CD8-positive, alpha-beta memory T cell (primary cell): ENCODE results near the gene NBPF9. TPM values are rescaled to one million over a fixed set of nuclear protein-coding genes. Genes with fewer than 3 reads are reported as not detected.
A peak's percentile ranks its signal among the peaks of the same experiment; 100 is the strongest.
"Not testable (repeated sequence)": the region's sequence is repeated elsewhere in the genome, so short reads cannot be mapped to it uniquely, and the experiment has no call there.

Experiments used
- CTCF ChIA-PET: fragments of 350-600 bp; sonication (Branson Sonifier 250); formaldehyde crosslinking; loops from one replicate; lab custom pipeline; 2021; ENCODE audit warnings: antibody characterized with exemption; lab: Charles Lee
- POLR2A ChIA-PET: fragments of 350-600 bp; sonication (Branson Sonifier 250); formaldehyde crosslinking; loops from one replicate; lab custom pipeline; 2021; ENCODE audit warnings: antibody characterized with exemption; lab: Charles Lee
- DNase-seq, 5 donors: peaks; one replicate each; pipeline versions ENCODE4 v3.0.0 to v3.0.0-alpha.2; 2020 to 2022; ENCODE audit warnings: mixed read lengths in 1 of 5
- H3K27ac ChIP-seq: one replicate; pipeline ENCODE4 v1.7.0; 2013; ENCODE audit warnings: low read depth, mild to moderate bottlenecking, low read length, moderate library complexity
- H3K27me3 ChIP-seq: 2 replicates; pipeline ENCODE4 v1.7.0; 2013; ENCODE audit warnings: low read length, mild to moderate bottlenecking; ENCODE audit not compliant: insufficient read depth, poor library complexity, severe bottlenecking
- H3K36me3 ChIP-seq: 2 replicates; pipeline ENCODE4 v1.7.0; 2013; ENCODE audit warnings: mild to moderate bottlenecking, low read length, moderate library complexity; ENCODE audit not compliant: insufficient read depth
- H3K4me1 ChIP-seq: 2 replicates; pipeline ENCODE4 v1.7.0; 2013; ENCODE audit warnings: mild to moderate bottlenecking, low read length, moderate library complexity; ENCODE audit not compliant: insufficient read depth
- H3K4me3 ChIP-seq: 2 replicates; pipeline ENCODE4 v1.7.0; 2013; ENCODE audit warnings: mild to moderate bottlenecking, low read length
- H3K9me3 ChIP-seq: 2 replicates; pipeline ENCODE4 v1.7.0; 2013; ENCODE audit warnings: mild to moderate bottlenecking, low read length
- H3K27ac Mint-ChIP-seq, 8 donors: one replicate each; pipeline ENCODE4 v1.8.0; 2020 to 2021; ENCODE audit warnings: mixed read lengths in 8 of 8, mild to moderate bottlenecking in 6 of 8, inconsistent platforms in 3 of 8, moderate library complexity in 3 of 8
- H3K27me3 Mint-ChIP-seq, 2 donors: one replicate each; pipeline ENCODE4 v1.8.0; 2020 to 2021; ENCODE audit warnings: mixed read lengths in 2 of 2, mild to moderate bottlenecking in 1 of 2, moderate library complexity in 1 of 2
- H3K36me3 Mint-ChIP-seq, 3 donors: one replicate each; pipeline ENCODE4 v1.8.0; 2020 to 2021; ENCODE audit warnings: mixed read lengths in 3 of 3, inconsistent platforms in 1 of 3, mild to moderate bottlenecking in 1 of 3
- H3K4me1 Mint-ChIP-seq, 3 donors: one replicate each; pipeline ENCODE4 v1.8.0; 2020 to 2021; ENCODE audit warnings: mixed read lengths in 3 of 3, inconsistent platforms in 1 of 3, mild to moderate bottlenecking in 1 of 3
- H3K4me3 Mint-ChIP-seq, 7 donors: one replicate each; pipeline ENCODE4 v1.8.0; 2020 to 2021; ENCODE audit warnings: mixed read lengths in 7 of 7, mild to moderate bottlenecking in 6 of 7, moderate library complexity in 4 of 7, inconsistent platforms in 2 of 7
- H3K9me3 Mint-ChIP-seq, 5 donors: one replicate each; pipeline ENCODE4 v1.8.0; 2020 to 2022; ENCODE audit warnings: mixed read lengths in 5 of 5, mild to moderate bottlenecking in 3 of 5, moderate library complexity in 2 of 5, inconsistent platforms in 1 of 5
- polyA plus RNA-seq: library from polyadenylated mRNA; unstranded; fragments of 300-500 nt; fragmentation: Illumina TruSeq; gene quantifications from one replicate; pipeline ENCODE4 v1.2.3, GENCODE V29; 2021
- total RNA-seq, 2 experiments: library from RNA; stranded (reverse); gene quantifications; one replicate each; pipeline ENCODE4 v1.2.3, GENCODE V29; 2021

NBPF9 gene
- total and polyA plus RNA-seq, 3 experiments from 2014 or later, result 3.2 to 13.1 (median 12.6) TPM

DNA sequence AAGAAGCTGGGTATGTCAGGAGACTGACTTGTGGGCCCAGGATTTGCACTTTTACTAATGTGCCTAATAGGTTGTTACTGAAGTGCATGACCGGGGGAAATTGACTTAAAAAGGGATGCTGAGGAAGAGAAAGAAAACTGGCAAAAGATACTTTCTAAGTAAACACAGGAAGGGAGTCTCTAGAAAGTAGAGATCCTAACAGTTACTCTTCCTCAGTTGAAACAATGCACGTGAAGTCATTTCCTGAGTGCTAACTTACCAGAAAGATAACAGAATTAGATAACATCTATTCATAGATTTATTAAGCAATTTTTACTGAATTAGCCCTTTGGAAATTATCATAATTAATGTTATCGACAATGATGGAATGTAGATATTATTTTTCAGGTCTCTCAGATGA is 9.5 kb upstream of the NBPF9 start:
- H3K27ac ChIP-seq, H3K4me1 Mint-ChIP-seq, H3K27me3 ChIP-seq, H3K36me3 ChIP-seq, H3K36me3 Mint-ChIP-seq, H3K9me3 Mint-ChIP-seq, CTCF ChIA-PET, H3K27me3 Mint-ChIP-seq, H3K4me3 Mint-ChIP-seq, DNase-seq, POLR2A ChIA-PET, H3K9me3 ChIP-seq, H3K4me3 ChIP-seq, H3K4me1 ChIP-seq: not testable (repeated sequence)
- H3K27ac Mint-ChIP-seq, result peak overlapping the region in 2 of 8 donors; percentile 38 to 63

DNA sequence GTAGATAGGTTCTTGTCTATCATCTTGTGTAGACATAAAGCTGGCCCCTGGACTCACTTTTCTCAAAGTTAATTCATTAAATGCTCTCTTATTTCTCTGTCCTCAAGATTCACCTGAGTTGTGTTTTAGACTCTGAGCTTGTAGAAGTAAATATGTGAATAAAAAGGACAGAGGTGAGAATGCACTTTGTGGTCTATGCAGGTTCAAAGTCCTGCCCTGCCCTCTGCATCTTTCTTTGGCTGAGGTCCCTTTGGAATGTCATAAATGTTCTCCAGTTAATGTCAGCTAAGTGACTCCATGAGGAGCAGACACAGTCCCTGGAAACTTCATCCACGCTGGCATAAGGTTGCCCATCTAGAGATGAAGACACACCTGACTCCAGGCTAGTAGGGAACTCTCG is 7.0 kb upstream of the NBPF9 start:
- H3K9me3 Mint-ChIP-seq, H3K4me1 Mint-ChIP-seq, DNase-seq, H3K27me3 ChIP-seq, H3K27ac Mint-ChIP-seq, H3K4me3 Mint-ChIP-seq, H3K9me3 ChIP-seq, H3K27ac ChIP-seq, POLR2A ChIA-PET, H3K36me3 ChIP-seq, H3K27me3 Mint-ChIP-seq, H3K4me3 ChIP-seq, H3K4me1 ChIP-seq, H3K36me3 Mint-ChIP-seq, CTCF ChIA-PET: not testable (repeated sequence)

DNA sequence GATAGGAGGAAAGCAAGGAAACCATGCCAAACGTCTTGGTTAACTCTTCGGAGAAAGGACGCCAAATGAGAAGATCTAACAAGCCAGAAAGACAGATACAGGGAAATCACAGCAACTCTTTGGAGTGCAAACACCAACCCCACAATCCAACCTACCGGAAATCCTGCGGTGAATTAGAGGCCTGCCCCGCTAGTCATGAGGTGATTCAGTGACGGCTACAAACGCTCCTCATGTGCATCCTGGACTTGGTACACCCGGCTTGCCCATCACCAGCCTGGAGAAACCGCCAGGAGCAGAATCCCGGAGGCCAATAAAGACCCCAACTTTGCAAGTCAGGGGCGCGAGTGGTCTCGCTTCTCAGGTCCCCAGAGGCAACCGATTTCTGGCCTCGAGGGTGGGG is 777 bp downstream of the NBPF9 start:
- H3K36me3 ChIP-seq, H3K9me3 Mint-ChIP-seq, H3K4me1 Mint-ChIP-seq, H3K27me3 ChIP-seq, H3K27ac ChIP-seq, H3K9me3 ChIP-seq, POLR2A ChIA-PET, H3K4me3 ChIP-seq, H3K4me1 ChIP-seq, CTCF ChIA-PET, H3K36me3 Mint-ChIP-seq, H3K27me3 Mint-ChIP-seq: not testable (repeated sequence)
- Mint-ChIP-seq H3K27ac (peak overlapping the region in 1 of 8 donors; percentile 21), H3K4me3 (peak overlapping the region; percentile 51 to 77 (median 66))
- DNase-seq, result peak in 4 of 5 donors; percentile 29 to 50 (median 34)

DNA sequence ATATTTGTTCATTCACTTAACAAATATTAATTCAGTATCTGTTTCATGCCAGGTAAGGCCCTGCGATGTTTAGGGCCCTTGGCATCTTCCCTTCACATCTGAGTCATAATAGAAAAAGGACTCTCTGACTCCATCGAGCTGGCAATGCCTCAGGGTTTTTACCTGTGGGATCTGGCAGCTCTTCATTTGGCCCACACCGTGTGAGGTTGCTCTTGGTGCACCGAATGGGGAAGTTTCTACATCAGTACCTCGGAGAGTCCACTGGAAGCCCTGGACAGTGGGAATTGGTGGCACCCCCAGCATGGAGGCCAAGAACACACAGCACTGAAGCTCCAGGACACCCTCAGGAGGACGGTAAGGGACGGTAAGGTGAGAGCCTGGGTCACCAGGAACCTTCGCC is 5.1 kb downstream of the NBPF9 start:
- H3K9me3 Mint-ChIP-seq, H3K27ac ChIP-seq, H3K36me3 Mint-ChIP-seq, DNase-seq, H3K27me3 Mint-ChIP-seq, H3K4me3 Mint-ChIP-seq, H3K4me1 Mint-ChIP-seq, H3K9me3 ChIP-seq, H3K27ac Mint-ChIP-seq, H3K4me1 ChIP-seq, H3K36me3 ChIP-seq, H3K27me3 ChIP-seq, CTCF ChIA-PET, POLR2A ChIA-PET, H3K4me3 ChIP-seq: not testable (repeated sequence)

DNA sequence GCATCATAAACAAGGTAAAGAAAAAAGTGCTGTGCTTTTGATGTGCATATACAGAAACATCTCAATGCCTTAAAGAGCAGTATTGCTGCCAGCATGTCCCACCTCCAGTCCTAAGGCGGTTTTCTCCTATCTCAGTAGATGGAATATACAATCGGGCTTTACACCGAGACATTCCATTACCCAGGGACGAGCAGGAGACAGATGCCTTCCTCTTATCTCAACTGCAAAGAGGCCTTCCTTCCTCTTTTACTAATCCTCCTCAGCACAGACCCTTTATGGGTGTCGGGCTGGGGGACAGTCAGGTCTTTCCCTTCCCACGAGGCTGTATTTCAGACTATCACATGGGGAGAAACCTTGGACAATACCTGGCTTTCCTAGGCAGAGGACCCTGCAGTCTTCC is 10.2 kb downstream of the NBPF9 start:
- H3K4me3 Mint-ChIP-seq, CTCF ChIA-PET: not testable (repeated sequence)

DNA sequence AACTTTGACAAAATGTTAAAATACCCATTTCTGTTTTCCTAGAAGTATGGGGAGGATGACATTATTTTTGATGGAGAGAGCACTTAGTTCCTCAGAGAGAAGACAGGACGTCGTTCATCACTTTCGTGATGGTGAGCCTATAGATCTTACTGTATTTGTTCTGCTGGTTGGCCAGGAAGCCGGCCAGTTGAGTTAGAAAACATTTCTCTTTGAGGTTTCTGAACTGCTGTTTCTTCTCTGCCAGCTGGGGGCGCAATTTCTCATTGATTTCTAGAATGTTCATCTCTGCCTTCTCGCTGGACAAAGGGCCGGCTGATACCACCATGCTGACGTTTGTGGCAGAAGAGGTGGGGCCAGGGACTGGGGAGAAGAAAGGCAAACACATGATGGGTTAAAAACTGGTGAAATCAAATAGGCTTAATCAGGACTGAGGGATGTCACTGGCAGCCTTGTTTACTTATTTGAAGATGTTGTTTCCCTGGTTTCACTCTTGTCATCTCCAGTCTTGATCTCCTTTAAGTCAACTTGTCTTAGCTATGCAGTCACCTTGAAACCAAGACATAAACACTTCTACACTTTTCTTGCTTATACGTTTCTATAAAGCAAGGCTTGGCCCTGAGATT is 27.7 kb downstream of the NBPF9 start:
- H3K4me1 ChIP-seq, H3K27ac ChIP-seq, CTCF ChIA-PET, H3K27me3 Mint-ChIP-seq, H3K4me1 Mint-ChIP-seq, H3K27me3 ChIP-seq, H3K4me3 ChIP-seq, POLR2A ChIA-PET, DNase-seq, H3K9me3 ChIP-seq, H3K36me3 Mint-ChIP-seq, H3K9me3 Mint-ChIP-seq, H3K4me3 Mint-ChIP-seq, H3K36me3 ChIP-seq, H3K27ac Mint-ChIP-seq: not testable (repeated sequence)

More for the DNA sequence above, 10.2 kb downstream of the NBPF9 start:
- H3K36me3 ChIP-seq, H3K27me3 Mint-ChIP-seq, H3K9me3 Mint-ChIP-seq, H3K27me3 ChIP-seq, H3K27ac Mint-ChIP-seq, H3K27ac ChIP-seq, H3K36me3 Mint-ChIP-seq, H3K4me3 ChIP-seq, H3K9me3 ChIP-seq, H3K4me1 ChIP-seq, DNase-seq, POLR2A ChIA-PET, H3K4me1 Mint-ChIP-seq: not testable (repeated sequence)

DNA sequence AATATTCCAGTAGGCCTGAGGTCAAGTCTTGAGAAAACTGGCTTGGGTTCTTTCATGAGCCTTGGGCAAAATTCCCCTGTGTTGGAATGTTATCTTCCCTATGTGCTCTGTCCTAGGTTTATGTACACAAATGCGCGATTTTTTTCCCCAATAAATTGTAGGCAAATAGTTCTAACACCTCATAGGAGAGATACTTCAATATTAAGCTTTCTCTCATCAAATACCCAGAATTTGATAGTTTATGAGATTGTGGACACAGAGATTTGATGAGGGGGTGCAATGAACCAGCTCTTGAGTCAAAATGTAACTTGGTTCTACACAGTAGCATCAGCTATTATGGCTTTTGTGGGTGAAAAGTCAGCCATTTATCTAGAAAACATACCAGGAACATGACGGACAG is 38.7 kb downstream of the NBPF9 start:
- H3K4me3 Mint-ChIP-seq, POLR2A ChIA-PET, H3K9me3 ChIP-seq, CTCF ChIA-PET, H3K4me1 Mint-ChIP-seq, H3K27me3 Mint-ChIP-seq, H3K27ac Mint-ChIP-seq, H3K27ac ChIP-seq, H3K4me3 ChIP-seq, H3K36me3 Mint-ChIP-seq, H3K36me3 ChIP-seq, DNase-seq, H3K4me1 ChIP-seq, H3K27me3 ChIP-seq, H3K9me3 Mint-ChIP-seq: not testable (repeated sequence)

DNA sequence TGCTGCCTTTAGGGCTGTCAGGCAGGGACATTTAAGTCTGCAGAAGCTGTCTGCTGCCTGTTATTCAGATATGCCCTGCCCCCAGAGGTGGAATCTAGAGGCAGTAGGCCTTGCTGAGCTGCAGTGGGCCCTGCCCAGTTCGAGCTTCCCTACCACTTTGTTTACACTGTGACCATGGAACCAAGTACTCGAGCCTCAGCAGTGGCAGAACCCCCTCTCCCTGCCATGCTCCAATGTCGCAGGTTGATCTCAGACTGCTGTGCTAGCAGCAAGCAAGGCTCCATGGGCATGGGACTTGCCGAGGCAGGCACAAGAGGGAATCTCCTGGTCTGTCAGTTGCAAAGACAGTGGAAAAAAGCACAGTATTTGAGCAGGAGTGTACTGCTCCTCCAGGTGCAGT is 60.3 kb downstream of the NBPF9 start:
- H3K4me1 Mint-ChIP-seq, CTCF ChIA-PET, DNase-seq, H3K27me3 ChIP-seq, H3K36me3 ChIP-seq, H3K4me3 Mint-ChIP-seq, H3K36me3 Mint-ChIP-seq, H3K27me3 Mint-ChIP-seq, H3K9me3 ChIP-seq, H3K4me1 ChIP-seq, H3K4me3 ChIP-seq, H3K27ac ChIP-seq, H3K27ac Mint-ChIP-seq, H3K9me3 Mint-ChIP-seq, POLR2A ChIA-PET: not testable (repeated sequence)

DNA sequence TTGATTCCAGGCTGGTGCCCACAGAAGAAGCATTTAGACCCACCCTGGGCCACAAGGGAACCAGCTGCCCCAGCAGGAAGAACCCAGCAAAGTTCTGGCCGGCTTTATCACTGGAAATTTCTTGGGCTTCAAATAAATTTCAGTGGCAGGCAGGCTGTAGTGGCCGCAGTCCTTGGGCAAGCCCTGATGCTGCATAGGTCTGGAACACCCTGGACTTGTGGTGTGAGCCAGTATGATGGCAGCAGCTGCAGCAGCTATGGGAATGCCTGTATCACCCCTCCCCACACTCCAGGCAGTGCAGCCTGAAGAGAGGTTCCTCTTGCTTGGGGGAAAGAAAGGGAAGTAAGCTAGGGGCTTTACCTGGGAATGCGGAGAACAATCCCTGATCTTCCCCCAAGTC is 69.4 kb downstream of the NBPF9 start:
- H3K4me1 ChIP-seq, H3K4me3 Mint-ChIP-seq, CTCF ChIA-PET, H3K27ac ChIP-seq, H3K9me3 ChIP-seq, H3K4me1 Mint-ChIP-seq, H3K4me3 ChIP-seq, H3K27me3 ChIP-seq, H3K9me3 Mint-ChIP-seq, H3K27ac Mint-ChIP-seq, DNase-seq, H3K27me3 Mint-ChIP-seq, POLR2A ChIA-PET, H3K36me3 ChIP-seq, H3K36me3 Mint-ChIP-seq: not testable (repeated sequence)
